HCT116 (cell line): ENCODE measurements around the gene IFT122. TPM values are rescaled to one million over a fixed set of nuclear protein-coding genes. Genes with fewer than 3 reads are reported as not detected.

Source experiments
- ATAC-seq: fragments of 200-7000 bp; cut with Tn5 transposase; 2 replicates; pipeline ENCODE4 v1.9.1; 2020; ENCODE audit warnings: mild to moderate bottlenecking, moderate library complexity
- BruUV-seq: library from RNA; stranded (reverse); fragments of 400-500 nt; replicated peaks from 2 replicates; lab custom pipeline; 2021; lab: Mats Ljungman, UMichigan
- CTCF ChIA-PET: fragments of 300-600 bp; sonication (Branson Sonifier 250); formaldehyde crosslinking; loops from one replicate; lab custom pipeline; 2021; ENCODE audit warnings: antibody characterized with exemption; lab: Charles Lee
- POLR2A ChIA-PET: fragments of 300-600, 350-600 bp; sonication (Branson Sonifier 250); formaldehyde crosslinking; loops from one replicate; lab custom pipeline; 2021; ENCODE audit warnings: antibody characterized with exemption; lab: Charles Lee
- RAD21 ChIA-PET, 2 experiments: fragments of 300-600 bp; sonication (Branson Sonifier 250); formaldehyde crosslinking; loops; one replicate each; lab custom pipeline; 2023; ENCODE audit warnings: low total read pairs in 2 of 2; ENCODE audit not compliant: uncharacterized antibody in 2 of 2, unreplicated experiment in 2 of 2, low non-redundant PET in 1 of 2; lab: Charles Lee
- DNase-seq: peaks from one replicate; pipeline ENCODE4 v3.0.0-alpha.2; 2010; ENCODE audit warnings: low read depth, low spot score
- H2AFZ ChIP-seq: fragments of 200-600 bp; shearing (Covaris generic), sonication (generic); 2 replicates; pipeline ENCODE4 v1.6.1; 2017; ENCODE audit warnings: low read depth, mixed run types, mixed read lengths, antibody characterized with exemption, low read length; ENCODE audit not compliant: poor library complexity, severe bottlenecking
- H3K27ac ChIP-seq: 2 replicates; pipeline ENCODE4 v1.5.1; 2012; ENCODE audit warnings: low read depth, low read length
- H3K27me3 ChIP-seq: fragments of 200-600 bp; sonication (generic); 2 replicates; pipeline ENCODE4 v1.6.1; 2016; ENCODE audit warnings: mixed run types, low read length, mixed read lengths; ENCODE audit not compliant: insufficient read depth
- H3K36me3 ChIP-seq, 2 experiments: fragments of 200-500 bp in 1 of 2; fragments of 200-600 bp in 1 of 2; sonication (Bioruptor generic) in 1 of 2; sonication (generic) in 1 of 2; 2 replicates each; pipeline versions ENCODE4 v1.5.1 to v1.6.1; 2014 to 2016; ENCODE audit warnings: low read length in 2 of 2, inconsistent platforms in 1 of 2, mixed read lengths in 1 of 2, mixed run types in 1 of 2; ENCODE audit not compliant: insufficient read depth in 2 of 2, control insufficient read depth in 1 of 2
- H3K4me1 ChIP-seq, 2 experiments: fragments of 200-600 bp in 1 of 2; sonication (generic) in 1 of 2; 2 replicates each; pipeline versions ENCODE4 v1.5.1 to v1.6.1; 2012 to 2017; ENCODE audit warnings: low read length in 2 of 2, inconsistent platforms in 1 of 2, mild to moderate bottlenecking in 1 of 2, mixed read lengths in 1 of 2, mixed run types in 1 of 2, moderate library complexity in 1 of 2; ENCODE audit not compliant: insufficient read depth in 2 of 2, control insufficient read depth in 1 of 2
- H3K4me2 ChIP-seq: fragments of 200-600 bp; sonication (generic); 2 replicates; pipeline ENCODE4 v1.6.1; 2017; ENCODE audit warnings: mixed run types, low read length, mixed read lengths
- H3K4me3 ChIP-seq, 2 experiments: fragments of 200-600 bp in 1 of 2; sonication (generic) in 1 of 2; replicated peaks in 1 of 2; 2 replicates each; pipeline ENCODE4 v1.5.1; 2011 to 2016; ENCODE audit warnings: low read length in 2 of 2, control low read depth in 1 of 2, low read depth in 1 of 2, mild to moderate bottlenecking in 1 of 2, mixed read lengths in 1 of 2, mixed run types in 1 of 2
- H3K79me2 ChIP-seq: fragments of 200-600 bp; sonication (generic); 2 replicates; pipeline ENCODE4 v1.6.1; 2017; ENCODE audit warnings: mild to moderate bottlenecking, mixed run types, low read length, moderate library complexity, mixed read lengths; ENCODE audit not compliant: insufficient read depth
- H3K9ac ChIP-seq: fragments of 200-600 bp; sonication (generic); 2 replicates; pipeline ENCODE4 v1.6.1; 2016; ENCODE audit warnings: low read length, mixed read lengths
- H3K9me2 ChIP-seq: fragments of 200-600 bp; sonication (generic), shearing (Covaris generic); 2 replicates; pipeline ENCODE4 v1.6.1; 2017; ENCODE audit warnings: mixed run types, mild to moderate bottlenecking, moderate library complexity; ENCODE audit not compliant: insufficient read depth
- H3K9me3 ChIP-seq, 2 experiments: fragments of 200-500 bp in 1 of 2; fragments of 200-600 bp in 1 of 2; sonication (Bioruptor generic) in 1 of 2; sonication (generic) in 1 of 2; 2 replicates each; pipeline ENCODE4 v1.6.1; 2014 to 2017; ENCODE audit warnings: low read length in 2 of 2, mixed read lengths in 2 of 2, inconsistent platforms in 1 of 2, low read depth in 1 of 2, mild to moderate bottlenecking in 1 of 2, mixed run types in 1 of 2, moderate library complexity in 1 of 2; ENCODE audit not compliant: control insufficient read depth in 1 of 2, insufficient read depth in 1 of 2
- H4K20me1 ChIP-seq: fragments of 200-600 bp; sonication (generic), shearing (Covaris generic); 2 replicates; pipeline ENCODE4 v1.6.1; 2017; ENCODE audit warnings: mixed run types, mild to moderate bottlenecking, moderate library complexity; ENCODE audit not compliant: insufficient read depth
- CEBPB ChIP-seq: IDR thresholded peaks from 2 replicates; pipeline ENCODE4 v1.6.1; 2012; ENCODE audit warnings: low read depth
- EGR1 ChIP-seq: IDR thresholded peaks from 2 replicates; pipeline ENCODE4 v1.6.1; 2012; ENCODE audit warnings: low read depth
- ELF1 ChIP-seq: IDR thresholded peaks from 2 replicates; pipeline ENCODE4 v1.6.1; 2012; ENCODE audit warnings: low read depth, borderline replicate concordance
- MAX ChIP-seq: IDR thresholded peaks from 2 replicates; pipeline ENCODE4 v1.6.1; 2012
- POLR2A ChIP-seq: IDR thresholded peaks from 2 replicates; pipeline ENCODE4 v1.7.0; 2011; ENCODE audit warnings: borderline replicate concordance; ENCODE audit not compliant: insufficient read depth, insufficient read length; ENCODE audit errors: extremely low read depth
- POLR2AphosphoS5 ChIP-seq: IDR thresholded peaks from 2 replicates; pipeline ENCODE4 v1.6.1; 2011; ENCODE audit warnings: mild to moderate bottlenecking, low read depth, low read length, moderate library complexity
- REST ChIP-seq: IDR thresholded peaks from 2 replicates; pipeline ENCODE4 v1.6.1; 2012; ENCODE audit warnings: low read depth
- SIN3A ChIP-seq: IDR thresholded peaks from 2 replicates; pipeline ENCODE4 v1.6.1; 2012; ENCODE audit warnings: low read depth
- SRF ChIP-seq: IDR thresholded peaks from 2 replicates; pipeline ENCODE4 v1.6.1; 2012; ENCODE audit warnings: low read depth
- YY1 ChIP-seq: IDR thresholded peaks from 2 replicates; pipeline ENCODE4 v1.6.1; 2011; ENCODE audit warnings: low read length, low read depth, moderate library complexity, mild to moderate bottlenecking; ENCODE audit not compliant: insufficient replicate concordance; ENCODE audit errors: extremely low read depth
- ZBTB33 ChIP-seq: IDR thresholded peaks from 2 replicates; pipeline ENCODE4 v1.6.1; 2011; ENCODE audit warnings: mild to moderate bottlenecking, low read length, moderate library complexity; ENCODE audit not compliant: insufficient replicate concordance; ENCODE audit errors: extremely low read depth
- ZFX ChIP-seq: fragments of 450-650 bp; IDR thresholded peaks from 2 replicates; pipeline ENCODE4 v1.6.1; 2017
- ZNF274 ChIP-seq: fragments of 200-500 bp; sonication (Bioruptor generic); IDR thresholded peaks from 2 replicates; pipeline ENCODE4 v1.6.1; 2014; ENCODE audit warnings: mild to moderate bottlenecking, low read depth, low read length, inconsistent platforms
- intact Hi-C: fragments of 100-400 bp; cut with micrococcal nuclease; formaldehyde crosslinking; loops from 2 replicates; pipeline ENCODE4 v1.10.0; 2022
- total RNA-seq: library from RNA; stranded (reverse); gene quantifications from one replicate; pipeline ENCODE4 v1.2.1, GENCODE V29; 2021; ENCODE audit not compliant: unreplicated experiment

The IFT122 gene
- total RNA-seq, 1 experiment from 2014 or later: 21.4 TPM

- Histone ChIP-seq H3K27me3 (no peaks in the 10 kb centered on the region), H3K4me3 (no peak overlapping the region), H3K27ac (no peak overlapping the region), H3K79me2 (no peaks in the 10 kb centered on the region), H2AFZ (no peak overlapping the region), H3K4me1 (no peaks in the 10 kb centered on the region), H3K9me2 (no peaks in the 10 kb centered on the region), H4K20me1 (no peaks in the 10 kb centered on the region), H3K36me3 (no peaks in the 10 kb centered on the region; a peak in 1 of 4 replicates), H3K4me2 (no peak overlapping the region), H3K9ac (no peak overlapping the region), H3K9me3 (no peaks in the 10 kb centered on the region)
- ChIA-PET RAD21 (no interaction called here), POLR2A (no interaction called here), CTCF (no interaction called here)
- intact Hi-C loops: no loop called here
- no peak for ATAC-seq
- no TSS peak for BruUV-seq
- no peak for DNase-seq
- TF ChIP-seq POLR2A (no peak), ZFX (no peak), MAX (no peak), REST (no peak), SIN3A (no peak), ZNF274 (no peak), POLR2AphosphoS5 (no peak), ELF1 (no peak), YY1 (no peak), EGR1 (no peak), ZBTB33 (no peak), SRF (no peak), CEBPB (no peak)
Measured at GRCh38 chr3:129557548-129557894, 117.5 kb downstream of the IFT122 start.
